Liver (tissue), 9 donors: ENCODE measurements around the gene P2RY6. TPM values are rescaled to one million over a fixed set of nuclear protein-coding genes. Genes with fewer than 3 reads are reported as not detected.

Experiments used
- DNase-seq: peaks from one replicate; pipeline ENCODE4 v3.0.0-alpha.2; 2017; ENCODE audit warnings: low spot score
- H3K27ac ChIP-seq, 2 donors: one replicate each; pipeline ENCODE4 v1.7.0; 2013; ENCODE audit warnings: inconsistent platforms in 2 of 2, low read length in 2 of 2, control low read depth in 1 of 2, low read depth in 1 of 2, mild to moderate bottlenecking in 1 of 2
- H3K27me3 ChIP-seq, 4 donors: one replicate each; pipeline versions ENCODE4 v1.6.1 to v1.7.0; 2013; ENCODE audit warnings: low read length in 3 of 4, inconsistent platforms in 1 of 4, mild to moderate bottlenecking in 1 of 4, moderate library complexity in 1 of 4; ENCODE audit not compliant: control insufficient read depth in 4 of 4, insufficient read depth in 4 of 4
- H3K36me3 ChIP-seq, 4 donors: one replicate each; pipeline versions ENCODE4 v1.6.1 to v1.7.0; 2013; ENCODE audit warnings: low read length in 3 of 4, mild to moderate bottlenecking in 3 of 4, low read depth in 1 of 4, moderate library complexity in 1 of 4; ENCODE audit not compliant: control insufficient read depth in 4 of 4, insufficient read depth in 3 of 4
- H3K4me1 ChIP-seq, 4 donors: one replicate each; pipeline versions ENCODE4 v1.6.1 to v1.7.0; 2013; ENCODE audit warnings: low read length in 3 of 4, mild to moderate bottlenecking in 3 of 4, moderate library complexity in 1 of 4; ENCODE audit not compliant: control insufficient read depth in 4 of 4, insufficient read depth in 4 of 4
- H3K4me3 ChIP-seq, 3 donors: one replicate each; pipeline versions ENCODE4 v1.6.1 to v1.7.0; 2013; ENCODE audit warnings: low read length in 3 of 3, control low read depth in 1 of 3, low read depth in 1 of 3, mild to moderate bottlenecking in 1 of 3
- H3K9ac ChIP-seq, 2 donors: one replicate each; pipeline ENCODE4 v1.7.0; 2013; ENCODE audit warnings: low read length in 2 of 2, mild to moderate bottlenecking in 2 of 2, moderate library complexity in 2 of 2, control low read depth in 1 of 2, low read depth in 1 of 2
- H3K9me3 ChIP-seq, 4 donors: one replicate each; pipeline versions ENCODE4 v1.6.1 to v1.7.0; 2013; ENCODE audit warnings: low read length in 3 of 4; ENCODE audit not compliant: control insufficient read depth in 4 of 4
- CTCF ChIP-seq: fragments of 150-350 bp; IDR thresholded peaks from 2 replicates; pipeline ENCODE4 v1.5.1; 2017; ENCODE audit warnings: improper control_type of control experiment, low read depth, low read length; ENCODE audit not compliant: missing input control
- GABPA ChIP-seq, 2 donors: IDR thresholded peaks in 1 of 2; conservative IDR thresholded peaks in 1 of 2; 2 replicates each; pipeline ENCODE4 v1.6.1; 2016; ENCODE audit warnings: antibody characterized with exemption in 2 of 2, mild to moderate bottlenecking in 1 of 2, moderate library complexity in 1 of 2
- HNF4A ChIP-seq, 2 donors: conservative IDR thresholded peaks; 2 replicates each; pipeline ENCODE4 v1.6.1; 2016; ENCODE audit warnings: antibody characterized with exemption in 2 of 2, mild to moderate bottlenecking in 2 of 2
- JUND ChIP-seq, 2 donors: IDR thresholded peaks; 2 replicates each; pipeline ENCODE4 v1.6.1; 2016; ENCODE audit warnings: antibody characterized with exemption in 2 of 2
- MAX ChIP-seq: IDR thresholded peaks from 2 replicates; pipeline ENCODE4 v1.6.1; 2016; ENCODE audit warnings: antibody characterized with exemption
- NR2F2 ChIP-seq: IDR thresholded peaks from 2 replicates; pipeline ENCODE4 v1.6.1; 2016; ENCODE audit warnings: antibody characterized with exemption
- RAD21 ChIP-seq, 2 donors: IDR thresholded peaks; 2 replicates each; pipeline ENCODE4 v1.6.1; 2016; ENCODE audit warnings: antibody characterized with exemption in 2 of 2, mild to moderate bottlenecking in 2 of 2
- REST ChIP-seq: IDR thresholded peaks from 2 replicates; pipeline ENCODE4 v1.6.1; 2016; ENCODE audit warnings: antibody characterized with exemption, mild to moderate bottlenecking
- RXRA ChIP-seq, 2 donors: IDR thresholded peaks; 2 replicates each; pipeline ENCODE4 v1.6.1; 2017 to 2018; ENCODE audit warnings: antibody characterized with exemption in 2 of 2, mild to moderate bottlenecking in 1 of 2
- SP1 ChIP-seq: IDR thresholded peaks from 2 replicates; pipeline ENCODE4 v1.6.1; 2018; ENCODE audit warnings: antibody characterized with exemption, mild to moderate bottlenecking
- YY1 ChIP-seq: IDR thresholded peaks from 2 replicates; pipeline ENCODE4 v1.6.1; 2016; ENCODE audit warnings: antibody characterized with exemption, mild to moderate bottlenecking
- ZBTB33 ChIP-seq: IDR thresholded peaks from 2 replicates; pipeline ENCODE4 v1.6.1; 2016; ENCODE audit warnings: antibody characterized with exemption
- WGBS: extraction: QIAGEN DNeasy Blood & Tissue Kit; methylation state at CpG from one replicate; pipeline ENCODE4 v1.1.7; 2013; 5-methylcytosine and 5-hydroxymethylcytosine counted together
- polyA plus RNA-seq, 2 donors: library from polyadenylated mRNA; stranded (reverse) in 1 of 2; unstranded in 1 of 2; fragments of 200-250 nt in 1 of 2; fragments of >200 nt in 1 of 2; fragmentation: Nextera tagmentation in 1 of 2; extraction: Ambion mirVana in 1 of 2; gene quantifications; one replicate each; pipeline versions ENCODE4 v1.2.1 to v1.2.3, GENCODE V29; 2013 to 2015
- total RNA-seq, 2 donors: library from RNA; depleted of rRNA; stranded (reverse); fragments of >200 nt; gene quantifications; one replicate each; pipeline ENCODE4 v1.2.3, GENCODE V29; 2014
- donor health status: healthy.
- donor health status: healthy.
- donor health status: healthy.
- donor health status: healthy.
- donor health status: healthy.

Gene P2RY6
- total and polyA plus RNA-seq, 4 donors, result 0.21 to 1.3 (median 0.78) TPM

- Histone ChIP-seq H3K9ac (no peak overlapping the region), H3K36me3 (no peaks in the 10 kb centered on the region), H3K27me3 (no peaks in the 10 kb centered on the region), H3K9me3 (no peaks in the 10 kb centered on the region), H3K4me3 (no peak overlapping the region), H3K27ac (peak overlapping the region; percentile 44 to 67), H3K4me1 (peaks cover 0 to 9% (median 0%) of the 10 kb centered on the region in 4 donors)
- 73% methylated on average over 4 of the region's 4 CpGs for WGBS
- TF ChIP-seq NR2F2 (no peak), SP1 (no peak), JUND (IDR thresholded peaks at IDR 0.05) (no peak), RXRA (IDR thresholded peaks at IDR 0.05) (no peak), HNF4A (conservative IDR thresholded peaks at IDR 0.05) (no peak), ZBTB33 (no peak)
- no peak for DNase-seq
Observed at GRCh38 chr11:73333640-73334383, 61.7 kb downstream of the P2RY6 start.

- H3K9me3 ChIP-seq, result no peaks in the 10 kb centered on the region
- no peaks in the 10 kb centered on the region for H3K36me3 ChIP-seq
- DNase-seq, result no peak
- peaks cover 0 to 9% (median 0%) of the 10 kb centered on the region in 4 donors for H3K4me1 ChIP-seq
- no peaks in the 10 kb centered on the region for H3K27me3 ChIP-seq
- TF ChIP-seq ZBTB33 (no peak), RXRA (IDR thresholded peaks at IDR 0.05) (peak in 1 of 2 donors; percentile 11), SP1 (peak; percentile 6), JUND (IDR thresholded peaks at IDR 0.05) (peak; percentile 55 to 72), NR2F2 (peak; percentile 79)
- H3K4me3 ChIP-seq, result no peak overlapping the region
- WGBS, result 63% methylated on average over 6 of the region's 6 CpGs
- peak overlapping the region; percentile 65 to 67 for H3K27ac ChIP-seq
- H3K9ac ChIP-seq, result no peak overlapping the region
Observed at GRCh38 chr11:73334384-73335203, 62.5 kb downstream of the P2RY6 start.

GRCh38 chr11:73335204-73335923 lies 63.2 kb downstream of the P2RY6 start:
- peak; percentile 87 for DNase-seq
- H3K9ac ChIP-seq, result no peak overlapping the region
- no peaks in the 10 kb centered on the region for H3K9me3 ChIP-seq
- no peak overlapping the region for H3K4me3 ChIP-seq
- H3K36me3 ChIP-seq, result no peaks in the 10 kb centered on the region
- 28% methylated on average over 4 of the region's 4 CpGs for WGBS
- H3K27ac ChIP-seq, result peak overlapping the region; percentile 32 to 65
- TF ChIP-seq GABPA (IDR thresholded peaks at IDR 0.05 in 1 of 2, conservative IDR thresholded peaks at IDR 0.05 in 1 of 2), result no peak
- peak; percentile 91 to 92 for TF ChIP-seq RAD21 (IDR thresholded peaks at IDR 0.05)
- no peak for TF ChIP-seq REST
- TF ChIP-seq RXRA (IDR thresholded peaks at IDR 0.05), result no peak
- peak; percentile 51 for TF ChIP-seq NR2F2
- TF ChIP-seq MAX, result no peak
- no peak for TF ChIP-seq YY1
- no peak for TF ChIP-seq JUND (IDR thresholded peaks at IDR 0.05)
- peak; percentile 98 for TF ChIP-seq CTCF
- no peaks in the 10 kb centered on the region for H3K27me3 ChIP-seq
- H3K4me1 ChIP-seq, result peaks cover 0 to 9% (median 0%) of the 10 kb centered on the region in 4 donors
